ENCODE data around the gene GDF2. TPM values are rescaled to one million over a fixed set of nuclear protein-coding genes. Genes with fewer than 3 reads are reported as not detected.

Gene GDF2
- total RNA-seq, 2 donors from 2014 or later = 0.16 TPM; not detected in 1

GRCh38 chr10:47312663-47312995 is 9.6 kb upstream of the GDF2 start:
- Histone ChIP-seq H3K4me1 (peaks cover 0 to 10% of the 10 kb centered on the region in 2 donors), H3K27me3 (no peaks in the 10 kb centered on the region), H3K9me3 (no peaks in the 10 kb centered on the region), H3K36me3 (no peaks in the 10 kb centered on the region), H3K4me3 (no peak overlapping the region), H3K27ac (no peak overlapping the region)
- TF ChIP-seq CTCF (IDR thresholded peaks at IDR 0.05) = no peak
- no peak for DNase-seq (ENCODE audit: low spot score)

GRCh38 chr10:47314416-47314970 is 7.8 kb upstream of the GDF2 start:
- Histone ChIP-seq H3K27ac (no peak overlapping the region), H3K4me1 (peaks cover 0 to 10% of the 10 kb centered on the region in 2 donors), H3K9me3 (no peaks in the 10 kb centered on the region), H3K4me3 (no peak overlapping the region), H3K36me3 (no peaks in the 10 kb centered on the region), H3K27me3 (no peaks in the 10 kb centered on the region)
- no peak for DNase-seq (ENCODE audit: low spot score)
- no peak for TF ChIP-seq CTCF (IDR thresholded peaks at IDR 0.05)

GRCh38 chr10:47315421-47315820 is 6.8 kb upstream of the GDF2 start:
- Histone ChIP-seq H3K9me3 (no peaks in the 10 kb centered on the region), H3K27ac (no peak overlapping the region), H3K27me3 (no peaks in the 10 kb centered on the region), H3K4me1 (peaks cover 0 to 10% of the 10 kb centered on the region in 2 donors), H3K36me3 (no peaks in the 10 kb centered on the region), H3K4me3 (no peak overlapping the region)
- no peak for DNase-seq (ENCODE audit: low spot score)
- no peak for TF ChIP-seq CTCF (IDR thresholded peaks at IDR 0.05)

- no peaks in the 10 kb centered on the region for H3K27me3 ChIP-seq
- H3K27ac ChIP-seq = no peak overlapping the region
- peaks cover 0 to 10% of the 10 kb centered on the region in 2 donors for H3K4me1 ChIP-seq
- H3K9me3 ChIP-seq = no peaks in the 10 kb centered on the region
- no peaks in the 10 kb centered on the region for H3K36me3 ChIP-seq
- TF ChIP-seq CTCF (IDR thresholded peaks at IDR 0.05) = no peak
- no peak for DNase-seq (ENCODE audit: low spot score)
- no peak overlapping the region for H3K4me3 ChIP-seq
These were observed 6.1 kb upstream of the GDF2 start for GRCh38 chr10:47316131-47316530.

GRCh38 chr10:47317251-47317650 is 5.0 kb upstream of the GDF2 start:
- TF ChIP-seq CTCF (IDR thresholded peaks at IDR 0.05) = no peak
- Histone ChIP-seq H3K27ac (no peak overlapping the region), H3K36me3 (no peaks in the 10 kb centered on the region), H3K27me3 (no peaks in the 10 kb centered on the region), H3K4me1 (peaks cover 0 to 5% of the 10 kb centered on the region in 2 donors), H3K9me3 (no peaks in the 10 kb centered on the region), H3K4me3 (no peak overlapping the region)
- DNase-seq (ENCODE audit: low spot score) = no peak

- Histone ChIP-seq H3K4me3 (no peak overlapping the region), H3K9me3 (no peaks in the 10 kb centered on the region), H3K36me3 (no peaks in the 10 kb centered on the region), H3K27me3 (no peaks in the 10 kb centered on the region), H3K27ac (no peak overlapping the region), H3K4me1 (peaks cover 0 to 13% of the 10 kb centered on the region in 2 donors)
- no peak for TF ChIP-seq CTCF (IDR thresholded peaks at IDR 0.05)
- no peak for DNase-seq (ENCODE audit: low spot score)
These were observed 3.5 kb upstream of the GDF2 start for GRCh38 chr10:47318706-47319105.

Measured in right atrium auricular region (tissue), 2 donors.